HuH-7.5 (cell line): Measurements from ENCODE around the gene TMEM44.
"Not testable (repeated sequence)": the region's sequence is repeated elsewhere in the genome, so short reads cannot be mapped to it uniquely, and the experiment has no call there.

Experiments used
- DNase-seq: peaks from one replicate; pipeline ENCODE4 v3.0.0; 2011; ENCODE audit warnings: low spot score

TMEM44 gene

GRCh38 chr3:194609601-194610000 is 23.6 kb downstream of the TMEM44 start:
- no peak for DNase-seq

DNA sequence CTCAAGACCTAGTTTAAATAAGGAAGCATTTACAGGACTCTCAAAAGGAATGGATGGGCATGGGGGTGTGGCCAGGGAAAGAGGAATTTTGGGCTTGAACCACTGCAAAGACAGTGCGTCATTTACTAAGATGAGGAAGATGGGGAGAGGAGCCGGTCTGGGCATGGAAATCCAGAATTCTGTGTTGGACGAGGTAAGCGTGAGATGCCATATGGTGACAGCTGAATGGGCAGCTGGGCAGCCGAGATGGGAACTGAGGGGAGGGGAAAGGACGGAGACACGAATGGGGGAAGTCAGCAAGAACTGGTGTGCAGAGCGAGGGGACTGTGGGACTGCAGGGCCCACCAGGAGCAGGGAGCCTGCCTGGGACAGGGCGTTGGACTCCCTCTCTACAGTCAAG is 24.2 kb downstream of the TMEM44 start:
- DNase-seq, result no peak

DNA sequence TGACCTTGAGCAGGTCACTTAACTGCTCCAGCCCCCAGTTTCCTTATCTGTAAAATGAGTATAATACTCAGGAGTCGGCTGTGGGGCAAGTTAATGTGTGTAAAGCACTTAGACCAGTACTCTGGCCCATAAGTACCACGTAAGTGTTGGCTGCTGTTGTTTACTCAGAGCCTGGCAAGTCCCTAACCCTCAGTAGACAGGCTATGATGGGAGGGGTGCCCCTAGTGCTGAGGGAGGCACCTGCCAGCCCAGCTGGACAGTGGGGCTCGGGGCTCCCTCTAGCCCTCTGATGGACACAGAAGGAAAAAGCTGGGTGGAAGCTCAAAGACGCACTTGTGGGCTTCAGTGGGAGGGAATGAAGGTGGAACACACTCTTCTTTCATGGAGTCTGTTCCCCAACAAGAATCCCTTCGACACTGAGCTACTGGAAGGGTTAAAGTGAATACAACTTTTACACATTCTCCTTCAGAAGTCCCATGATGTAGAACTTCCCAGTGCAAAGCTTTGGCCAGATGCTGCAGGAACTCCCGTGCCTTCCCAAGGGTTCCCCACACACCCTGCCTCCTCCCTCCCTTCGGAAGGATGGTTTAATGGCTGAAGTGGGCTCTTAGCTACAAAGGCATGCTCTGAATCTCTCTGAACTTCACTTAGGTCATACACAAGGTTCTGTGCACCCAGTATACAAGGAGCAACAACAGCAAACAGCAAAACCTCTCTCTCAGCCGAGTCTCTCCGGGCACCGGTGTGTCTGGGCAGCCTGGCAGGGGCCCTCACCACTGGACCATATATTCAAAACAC is 25.4 kb downstream of the TMEM44 start:
- DNase-seq, result no peak

GRCh38 chr3:194606941-194607340 is 26.3 kb downstream of the TMEM44 start:
- DNase-seq, result no peak

DNA sequence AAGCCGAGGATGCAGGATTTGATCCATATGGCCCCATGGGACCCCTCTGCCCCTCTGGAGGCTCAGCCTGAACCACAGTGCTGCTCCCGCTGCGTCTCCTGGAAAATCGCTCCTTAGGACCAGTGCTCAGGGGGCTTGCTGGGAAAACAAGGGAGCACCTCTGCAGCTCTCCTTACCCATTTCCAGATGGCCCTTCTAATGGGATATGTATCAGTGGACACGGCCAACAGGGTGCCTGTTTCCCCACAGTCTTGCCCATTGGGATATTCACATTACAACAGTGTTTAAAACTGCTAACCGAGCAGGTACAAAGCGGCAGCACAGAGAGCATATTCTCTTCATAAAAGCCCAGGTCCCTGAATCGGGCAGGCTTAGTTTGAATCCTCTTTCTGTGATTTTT is 27.1 kb downstream of the TMEM44 start:
- no peak for DNase-seq

DNA sequence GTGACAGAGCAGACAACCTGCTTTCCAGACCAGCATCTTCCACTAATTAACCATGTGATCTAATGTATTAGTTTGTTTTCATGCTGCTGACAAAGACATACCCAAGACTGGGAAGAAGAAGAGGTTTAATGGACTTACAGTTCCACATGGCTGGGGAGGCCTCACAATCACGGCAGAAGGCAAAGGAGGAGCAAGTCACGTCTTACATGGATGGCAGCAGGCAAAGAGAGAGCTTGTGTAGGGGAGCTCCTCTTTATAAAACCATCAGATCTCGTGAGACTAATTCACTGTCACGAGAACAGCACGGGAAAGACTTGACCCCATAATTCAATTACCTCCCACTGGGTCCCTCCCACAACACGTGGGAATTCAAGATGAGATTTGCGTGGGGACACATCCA is 27.9 kb downstream of the TMEM44 start:
- not testable (repeated sequence) for DNase-seq

DNA sequence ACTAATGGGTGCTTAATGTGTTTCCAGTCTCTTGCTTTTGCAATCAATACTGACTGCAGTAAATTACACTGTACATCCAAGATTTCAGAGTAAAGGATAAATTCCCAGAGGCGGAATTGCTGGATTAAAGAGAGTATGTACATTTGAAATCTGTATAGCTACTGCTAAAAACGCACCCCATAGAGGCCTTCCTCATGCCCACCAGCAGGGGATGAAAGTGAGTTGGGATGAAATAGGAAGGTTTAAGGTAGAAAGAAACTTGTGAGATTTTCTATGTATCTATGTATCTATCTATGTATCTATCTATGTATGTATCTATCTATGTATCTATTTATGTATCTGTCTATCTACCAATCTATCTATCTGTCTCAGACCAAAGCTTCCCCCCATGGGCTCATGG is 28.4 kb downstream of the TMEM44 start:
- no peak for DNase-seq

GRCh38 chr3:194604126-194604525 is 29.1 kb downstream of the TMEM44 start:
- DNase-seq, result no peak

DNA sequence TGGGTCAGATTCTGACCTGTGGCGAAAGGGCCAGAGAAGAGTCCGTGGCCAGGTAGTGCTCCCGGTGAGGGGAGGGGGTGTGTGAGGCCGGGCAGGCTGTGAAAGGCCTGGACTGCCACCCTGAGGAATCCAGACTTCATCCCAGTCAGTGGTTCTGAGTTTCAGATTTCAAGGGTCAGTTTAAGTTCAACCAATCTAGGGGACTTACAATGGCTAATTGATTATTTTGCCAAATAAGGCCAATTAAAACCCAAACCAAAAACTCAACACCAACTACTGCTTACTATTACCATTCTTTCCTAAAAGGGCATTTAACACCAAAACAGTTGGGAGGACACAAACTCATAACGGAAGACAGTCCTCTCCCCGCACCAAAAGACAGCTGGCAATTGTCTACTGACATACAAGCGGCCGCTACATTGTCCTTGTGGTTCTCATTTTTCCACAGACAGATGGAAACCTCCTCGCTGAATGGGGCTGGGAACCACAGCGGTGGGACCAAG is 30.5 kb downstream of the TMEM44 start:
- DNase-seq, result no peak

- no peak for DNase-seq
Measured at GRCh38 chr3:194598771-194599557, 34.3 kb downstream of the TMEM44 start.

- DNase-seq, result no peak
Measured at GRCh38 chr3:194596906-194597305, 36.3 kb downstream of the TMEM44 start.

GRCh38 chr3:194592798-194593752 is 40.1 kb downstream of the TMEM44 start:
- no peak for DNase-seq

DNA sequence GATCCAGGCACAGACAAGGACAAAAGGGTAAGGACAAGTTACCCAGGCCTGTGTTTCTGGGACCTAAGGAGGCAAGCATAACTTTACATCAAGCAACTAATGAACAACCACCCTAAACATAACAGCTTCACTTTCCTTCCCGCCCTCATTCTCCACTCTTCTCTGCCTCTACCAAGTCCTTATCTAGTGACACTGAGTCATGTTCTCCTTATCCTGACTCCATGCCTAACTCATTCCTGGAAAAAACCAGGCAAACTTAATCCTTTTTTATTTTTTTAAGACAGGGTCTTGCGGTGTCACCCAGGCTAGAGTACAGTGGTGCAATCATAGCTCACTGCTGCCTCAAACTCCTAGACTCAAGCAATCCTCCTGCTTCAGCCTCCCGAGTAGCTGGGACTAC is 44.5 kb downstream of the TMEM44 start:
- DNase-seq, result no peak

- no peak for DNase-seq
Measured at GRCh38 chr3:194588236-194588635, 45.0 kb downstream of the TMEM44 start.

DNA sequence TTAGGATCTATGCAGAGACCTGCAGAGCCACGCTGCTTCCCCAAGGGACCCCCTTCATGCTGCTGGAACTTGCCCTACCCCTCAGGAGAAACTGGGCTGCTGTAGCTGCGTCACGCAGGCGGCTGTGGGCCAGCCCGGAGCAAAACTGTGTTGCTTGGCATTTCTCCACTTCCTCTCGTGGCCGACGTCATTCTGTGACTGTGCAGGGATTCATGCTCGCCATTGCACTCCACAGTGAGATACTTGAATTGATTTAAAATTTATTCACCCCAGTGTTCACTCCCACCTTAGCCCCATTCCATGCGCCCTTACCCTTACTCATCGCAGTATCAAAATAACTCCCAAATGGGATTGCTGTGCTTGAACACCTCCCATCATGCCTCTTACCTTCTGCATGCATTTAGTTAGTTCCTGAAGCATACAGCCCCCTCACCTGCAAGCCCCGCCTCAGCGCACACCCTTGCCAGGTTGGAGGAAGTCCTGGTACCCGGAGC is 45.7 kb downstream of the TMEM44 start:
- DNase-seq, result no peak

DNA sequence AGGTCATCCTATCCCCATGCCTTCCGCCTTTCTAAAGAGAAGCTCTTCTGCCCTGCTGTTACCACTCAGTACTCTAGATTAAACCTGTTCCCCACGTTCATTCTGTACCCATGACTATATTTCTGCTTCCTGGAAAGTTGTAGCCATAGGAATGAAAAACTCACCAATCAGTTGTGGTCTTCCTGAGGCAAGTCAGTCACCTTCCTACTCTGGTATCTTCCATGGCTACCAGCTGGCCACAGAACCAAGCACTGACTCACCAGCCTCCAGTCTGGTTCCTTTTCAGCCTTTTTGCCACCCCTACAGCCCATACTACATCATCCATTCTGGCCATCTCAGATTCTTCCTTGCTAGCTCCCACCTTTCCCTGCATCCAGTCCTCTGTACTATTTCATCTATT is 46.4 kb downstream of the TMEM44 start:
- DNase-seq, result no peak

- DNase-seq, result no peak
Measured at GRCh38 chr3:194585880-194586281, 47.3 kb downstream of the TMEM44 start.

GRCh38 chr3:194584866-194585265 is 48.4 kb downstream of the TMEM44 start:
- DNase-seq, result no peak

- DNase-seq, result no peak
Measured at GRCh38 chr3:194584320-194584776, 48.9 kb downstream of the TMEM44 start.

DNA sequence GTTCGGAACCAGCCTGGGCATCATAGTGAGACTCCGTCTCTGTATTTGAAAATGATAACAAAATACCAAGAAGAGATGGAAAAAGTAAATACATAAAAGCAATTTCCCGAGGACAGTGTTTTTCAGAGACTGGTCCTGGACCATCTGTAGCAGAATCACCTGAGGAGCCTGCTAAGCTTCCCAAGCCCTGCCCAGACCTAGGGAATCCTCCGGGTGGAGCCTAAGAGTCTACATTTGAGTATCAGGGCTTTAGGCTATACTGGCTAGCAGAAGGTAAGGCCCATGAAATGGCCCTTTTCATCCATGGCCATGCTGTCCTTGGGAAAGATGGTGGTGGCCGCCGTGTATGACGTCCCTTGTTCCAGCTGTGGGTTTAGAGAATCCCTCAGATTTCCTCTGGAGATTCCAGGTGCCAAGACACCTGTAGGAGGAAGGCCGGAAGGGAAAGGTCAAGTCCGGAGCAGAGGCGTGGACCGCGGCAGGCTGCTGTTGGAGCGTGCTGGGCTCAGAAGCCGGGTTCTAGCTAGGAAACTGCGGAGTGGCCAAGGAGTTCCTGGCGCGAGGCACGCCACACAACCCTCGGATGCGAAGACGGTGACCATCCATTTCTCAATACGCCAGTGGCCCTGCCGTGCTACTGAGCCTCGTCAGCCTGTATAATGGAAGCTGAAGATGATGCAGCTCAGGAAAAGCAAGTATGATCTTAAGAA is 50.9 kb downstream of the TMEM44 start:
- DNase-seq, result no peak

- no peak for DNase-seq
Measured at GRCh38 chr3:194579091-194579606, 54.1 kb downstream of the TMEM44 start.
